Upper lobe of left lung (tissue), 6 donors: Measurements from ENCODE around the gene KPNA3. TPM values are rescaled to one million over a fixed set of nuclear protein-coding genes. Genes with fewer than 3 reads are reported as not detected.

ENCODE experiments used
- ATAC-seq, 2 donors: fragments of 200-7000 bp; cut with Tn5 transposase; one replicate each; pipeline ENCODE4 v1.9.1; 2022; ENCODE audit warnings: mild to moderate bottlenecking in 2 of 2, moderate library complexity in 2 of 2; ENCODE audit not compliant: low FRiP score in 2 of 2
- DNase-seq, 2 donors: peaks; one replicate each; pipeline ENCODE4 v3.0.0-alpha.2; 2019 to 2020
- H3K27ac ChIP-seq, 4 donors: fragments of 200-600 bp; sonication (generic); one replicate each; pipeline ENCODE4 v1.5.1; 2016 to 2019
- H3K27me3 ChIP-seq, 4 donors: fragments of 200-600 bp; sonication (generic); one replicate each; pipeline ENCODE4 v1.5.1; 2017 to 2019
- H3K36me3 ChIP-seq, 4 donors: fragments of 200-600 bp; sonication (generic); one replicate each; pipeline ENCODE4 v1.5.1; 2016 to 2019
- H3K4me1 ChIP-seq, 4 donors: fragments of 200-600 bp; sonication (generic); one replicate each; pipeline ENCODE4 v1.5.1; 2018 to 2019
- H3K4me3 ChIP-seq, 4 donors: fragments of 200-600 bp; sonication (generic); one replicate each; pipeline ENCODE4 v1.5.1; 2017 to 2019; ENCODE audit warnings: mild to moderate bottlenecking in 2 of 4, moderate library complexity in 1 of 4
- H3K9me3 ChIP-seq, 4 donors: fragments of 200-600 bp; sonication (generic); one replicate each; pipeline ENCODE4 v1.5.1; 2018 to 2019
- EP300 ChIP-seq, 4 donors: sonication (generic); formaldehyde crosslinking; IDR thresholded peaks; one replicate each; pipeline ENCODE4 v1.5.1; 2017; ENCODE audit warnings: antibody characterized with exemption in 4 of 4, control low read depth in 2 of 4
- POLR2A ChIP-seq, 4 donors: fragments of 450-650 bp; IDR thresholded peaks; one replicate each; pipeline ENCODE4 v1.5.1; 2016 to 2017; ENCODE audit warnings: antibody characterized with exemption in 4 of 4, mild to moderate bottlenecking in 2 of 4
- POLR2AphosphoS5 ChIP-seq, 2 donors: sonication (generic); formaldehyde crosslinking; IDR thresholded peaks; one replicate each; pipeline ENCODE4 v1.5.1; 2017; ENCODE audit warnings: antibody characterized with exemption in 2 of 2
- WGBS, 2 donors: methylation state at CpG; one replicate each; pipeline ENCODE4 v1.1.5; 2017 to 2018; 5-methylcytosine and 5-hydroxymethylcytosine counted together
- total RNA-seq, 6 donors: library from RNA; depleted of rRNA in 4 of 6; stranded (reverse); fragments of >200 nt in 4 of 6; gene quantifications; one replicate each; pipeline versions ENCODE4 v1.1.0 to v1.2.1, GENCODE V29; 2016 to 2021
- TF ChIP-seq, protein P1 (sequence below), 6 experiments: fragments of 450-650 bp in 4 of 6; fragments of 200-600 bp in 2 of 6; sonication (generic) in 2 of 6; IDR thresholded peaks; one replicate each; pipeline ENCODE4 v1.5.1; 2016 to 2019; ENCODE audit warnings: antibody characterized with exemption in 6 of 6
- donor health status: DM: no; HTN: no; CAD: no; lungs with moderate emphysema.
- donor health status: DM: no; HTN: yes; CAD: no; lungs with severe emphysema.

The KPNA3 gene
- total RNA-seq, 6 donors from 2014 or later: 14.2 to 51.3 (median 29.1) TPM

- Histone ChIP-seq H3K4me3 (peak within 1 kb of the TSS; percentile 59 to 96 (median 86)), H3K27me3 (no peaks in the 10 kb centered on the region), H3K4me1 (peaks cover 7 to 26% (median 8%) of the 10 kb centered on the region in 4 donors), H3K36me3 (peaks cover 0 to 9% (median 3%) of the 10 kb centered on the region in 4 donors), H3K27ac (peak within 1 kb of the TSS; percentile 77 to 87 (median 83)), H3K9me3 (no peaks in the 10 kb centered on the region)
- DNase-seq: peak; percentile 96 to 99
- peak in 2 of 4 donors; percentile 46 to 63 for TF ChIP-seq POLR2A (IDR thresholded peaks at IDR 0.05)
- TF ChIP-seq, protein P1, sequence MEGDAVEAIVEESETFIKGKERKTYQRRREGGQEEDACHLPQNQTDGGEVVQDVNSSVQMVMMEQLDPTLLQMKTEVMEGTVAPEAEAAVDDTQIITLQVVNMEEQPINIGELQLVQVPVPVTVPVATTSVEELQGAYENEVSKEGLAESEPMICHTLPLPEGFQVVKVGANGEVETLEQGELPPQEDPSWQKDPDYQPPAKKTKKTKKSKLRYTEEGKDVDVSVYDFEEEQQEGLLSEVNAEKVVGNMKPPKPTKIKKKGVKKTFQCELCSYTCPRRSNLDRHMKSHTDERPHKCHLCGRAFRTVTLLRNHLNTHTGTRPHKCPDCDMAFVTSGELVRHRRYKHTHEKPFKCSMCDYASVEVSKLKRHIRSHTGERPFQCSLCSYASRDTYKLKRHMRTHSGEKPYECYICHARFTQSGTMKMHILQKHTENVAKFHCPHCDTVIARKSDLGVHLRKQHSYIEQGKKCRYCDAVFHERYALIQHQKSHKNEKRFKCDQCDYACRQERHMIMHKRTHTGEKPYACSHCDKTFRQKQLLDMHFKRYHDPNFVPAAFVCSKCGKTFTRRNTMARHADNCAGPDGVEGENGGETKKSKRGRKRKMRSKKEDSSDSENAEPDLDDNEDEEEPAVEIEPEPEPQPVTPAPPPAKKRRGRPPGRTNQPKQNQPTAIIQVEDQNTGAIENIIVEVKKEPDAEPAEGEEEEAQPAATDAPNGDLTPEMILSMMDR (IDR thresholded peaks at IDR 0.05): peak in 1 of 6 experiments; percentile 14
- peak; percentile 52 to 78 for TF ChIP-seq POLR2AphosphoS5 (IDR thresholded peaks at IDR 0.05)
- no peak for TF ChIP-seq EP300 (IDR thresholded peaks at IDR 0.05)
- 0 to 2% methylated on average over 10 to 55 of the region's 67 CpGs for WGBS, 2 donors
- ATAC-seq: peak; percentile 98 to 99
These were observed 101.3 kb downstream of the KPNA3 start, which contains the start of gene EBPL for GRCh38 chr13:49690995-49691784. Gene EBPL, minus strand, starts transcription at chr13:49691486. Its CDS starts 62 bp downstream, at chr13:49691424.

GRCh38 chr13:49690133-49690994 is 102.1 kb downstream of the KPNA3 start:
- H3K4me3 ChIP-seq: peak overlapping the region; percentile 59 to 96 (median 86)
- 4 to 5% methylated on average over 17 of the region's 17 CpGs for WGBS, 2 donors
- peaks cover 7 to 26% (median 8%) of the 10 kb centered on the region in 4 donors for H3K4me1 ChIP-seq
- TF ChIP-seq, protein P1 (IDR thresholded peaks at IDR 0.05): no peak
- TF ChIP-seq EP300 (IDR thresholded peaks at IDR 0.05) (no peak), POLR2A (IDR thresholded peaks at IDR 0.05) (no peak), POLR2AphosphoS5 (IDR thresholded peaks at IDR 0.05) (no peak)
- peaks cover 0 to 12% (median 3%) of the 10 kb centered on the region in 4 donors for H3K36me3 ChIP-seq
- ATAC-seq (peak in 1 of 2 donors; percentile 1), DNase-seq (no peak)
- no peaks in the 10 kb centered on the region for H3K9me3 ChIP-seq
- H3K27ac ChIP-seq: peak overlapping the region; percentile 77 to 87 (median 83)
- H3K27me3 ChIP-seq: no peaks in the 10 kb centered on the region

DNA sequence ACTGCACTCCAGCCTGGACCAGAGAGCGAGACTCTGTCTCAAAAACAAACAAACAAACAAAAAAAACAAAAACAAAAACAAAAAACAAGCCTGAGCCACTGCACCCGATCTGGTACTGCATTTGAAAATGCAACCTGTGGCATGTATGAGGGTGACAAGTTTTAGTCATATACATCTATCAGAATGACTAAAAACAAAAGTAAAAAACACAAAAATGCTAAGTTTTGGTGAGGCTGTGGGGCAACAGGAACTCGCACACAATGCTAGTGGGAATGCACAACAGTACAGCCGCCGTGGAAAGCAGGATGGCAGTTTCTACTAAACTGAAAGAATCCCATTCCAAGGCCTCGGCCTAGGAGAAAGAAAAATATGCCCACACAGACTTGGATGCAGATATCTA is 109.0 kb downstream of the KPNA3 start:
- Histone ChIP-seq H3K27ac (no peak overlapping the region), H3K4me3 (no peak overlapping the region), H3K4me1 (no peaks in the 10 kb centered on the region), H3K9me3 (no peaks in the 10 kb centered on the region), H3K36me3 (peaks cover 0 to 12% (median 3%) of the 10 kb centered on the region in 4 donors), H3K27me3 (no peaks in the 10 kb centered on the region)
- WGBS, 2 donors: 79 to 92% methylated on average over 6 of the region's 6 CpGs
- DNase-seq (no peak), ATAC-seq (no peak)
- TF ChIP-seq EP300 (IDR thresholded peaks at IDR 0.05) (no peak), POLR2AphosphoS5 (IDR thresholded peaks at IDR 0.05) (no peak), POLR2A (IDR thresholded peaks at IDR 0.05) (no peak)
- TF ChIP-seq, protein P1 (IDR thresholded peaks at IDR 0.05): no peak

GRCh38 chr13:49681842-49682435 is 110.5 kb downstream of the KPNA3 start:
- DNase-seq: no peak
- 83 to 88% methylated on average over 4 of the region's 4 CpGs for WGBS, 2 donors
- Histone ChIP-seq H3K27me3 (no peaks in the 10 kb centered on the region), H3K9me3 (no peaks in the 10 kb centered on the region), H3K36me3 (peaks cover 0 to 7% (median 0%) of the 10 kb centered on the region in 4 donors), H3K4me3 (no peak overlapping the region), H3K27ac (no peak overlapping the region), H3K4me1 (no peaks in the 10 kb centered on the region)
- ATAC-seq: no peak
- TF ChIP-seq EP300 (IDR thresholded peaks at IDR 0.05): no peak
